K562 (cell line): ENCODE data around the gene LRRC51. TPM values are rescaled to one million over a fixed set of nuclear protein-coding genes. Genes with fewer than 3 reads are reported as not detected.

Experiments used
- BDP1 ChIP-seq: IDR thresholded peaks from 3 replicates; pipeline ENCODE4 v1.6.1; 2011; ENCODE audit not compliant: insufficient read length, insufficient read depth
- CHCHD3 ChIP-seq: fragments of 250-450 bp; sonication (Bioruptor Pico); IDR thresholded peaks from 2 replicates; pipeline ENCODE4 v2.1.2; 2022; ENCODE audit warnings: mild to moderate bottlenecking
- DPF2 ChIP-seq: fragments of 450-650 bp; IDR thresholded peaks from 2 replicates; pipeline ENCODE4 v1.6.1; 2016
- EWSR1 ChIP-seq: fragments of 450-650 bp; IDR thresholded peaks from 2 replicates; pipeline ENCODE4 v1.6.1; 2018; ENCODE audit warnings: borderline replicate concordance, mild to moderate bottlenecking, low read depth, moderate library complexity; ENCODE audit not compliant: partially characterized antibody
- KLF6 ChIP-seq: fragments of 250-450 bp; sonication (Bioruptor Pico); IDR thresholded peaks from 2 replicates; pipeline ENCODE4 v1.4.0; 2020; ENCODE audit warnings: mild to moderate bottlenecking, moderate library complexity, borderline replicate concordance
- MTA1 ChIP-seq: fragments of 450-650 bp; IDR thresholded peaks from 2 replicates; pipeline ENCODE4 v1.6.1; 2017; ENCODE audit warnings: borderline replicate concordance
- NBN ChIP-seq: fragments of 450-650 bp; IDR thresholded peaks from 2 replicates; pipeline ENCODE4 v1.6.1; 2016; ENCODE audit warnings: low read depth, mild to moderate bottlenecking
- NFE2L1 ChIP-seq: fragments of 450-650 bp; IDR thresholded peaks from 2 replicates; pipeline ENCODE4 v1.6.1; 2016; ENCODE audit warnings: missing genetic modification characterization, low read depth, mild to moderate bottlenecking, missing compliant biosample characterization, moderate library complexity, borderline replicate concordance
- NR1H2 ChIP-seq: sonication (generic); formaldehyde crosslinking; IDR thresholded peaks from 2 replicates; pipeline ENCODE4 v1.4.0; 2020; ENCODE audit warnings: mild to moderate bottlenecking, missing genetic modification reagents
- NR2C1 ChIP-seq, 2 experiments: fragments of 450-650 bp; IDR thresholded peaks; 2 replicates each; pipeline ENCODE4 v1.6.1; 2017; ENCODE audit warnings: mild to moderate bottlenecking in 2 of 2, antibody characterized with exemption in 1 of 2, inconsistent platforms in 1 of 2, missing compliant biosample characterization in 1 of 2, missing genetic modification characterization in 1 of 2
- POLR2AphosphoS5 ChIP-seq: IDR thresholded peaks from 2 replicates; pipeline ENCODE4 v1.6.1; 2011; ENCODE audit warnings: mild to moderate bottlenecking, low read depth, low read length, moderate library complexity; ENCODE audit not compliant: control insufficient read depth, insufficient read depth
- SMARCB1 ChIP-seq: IDR thresholded peaks from 2 replicates; pipeline ENCODE4 v1.6.1; 2011; ENCODE audit warnings: improper control_type of control experiment, low read depth; ENCODE audit not compliant: insufficient read length
- TCF15 ChIP-seq: fragments of 250-450 bp; sonication (Bioruptor Pico); IDR thresholded peaks from 2 replicates; pipeline ENCODE4 v1.8.0; 2022; ENCODE audit warnings: moderate library complexity, mild to moderate bottlenecking, inconsistent platforms
- ZNF140 ChIP-seq: fragments of 250-450 bp; sonication (Bioruptor Pico); IDR thresholded peaks from 2 replicates; pipeline ENCODE4 v1.8.0; 2021; ENCODE audit warnings: moderate library complexity, mild to moderate bottlenecking, inconsistent platforms
- ZNF274 ChIP-seq: IDR thresholded peaks from 2 replicates; pipeline ENCODE4 v1.6.1; 2011; ENCODE audit warnings: low read depth, mild to moderate bottlenecking, low read length, moderate library complexity, borderline replicate concordance
- ZNF280A ChIP-seq: fragments of 450-650 bp; IDR thresholded peaks from 2 replicates; pipeline ENCODE4 v1.6.1; 2018; ENCODE audit warnings: mild to moderate bottlenecking, low read depth; ENCODE audit not compliant: partially characterized antibody
- ZNF316 ChIP-seq: fragments of 450-650 bp; IDR thresholded peaks from 2 replicates; pipeline ENCODE4 v1.6.1; 2016
- ZNF77 ChIP-seq: fragments of 250-450 bp; sonication (Bioruptor Pico); IDR thresholded peaks from 2 replicates; pipeline ENCODE4 v1.5.0; 2020
- ZNF780A ChIP-seq: fragments of 250-450 bp; sonication (Bioruptor Pico); IDR thresholded peaks from 2 replicates; pipeline ENCODE4 v1.5.0; 2021; ENCODE audit warnings: mild to moderate bottlenecking
- polyA plus RNA-seq, 8 experiments: library from polyadenylated mRNA; depleted of rRNA in 4 of 8; stranded (reverse) in 5 of 8; unstranded in 3 of 8; fragments of >200 nt; fragmentation: Nextera tagmentation in 2 of 8; fragmentation: Illumina TruSeq in 1 of 8; extraction: Ambion mirVana in 2 of 8; extraction: Trizol in 1 of 8; gene quantifications; 2 replicates each; pipeline versions ENCODE4 v1.2.1 to v1.2.3, GENCODE V29; 2011 to 2014; ENCODE audit warnings: inconsistent platforms in 1 of 8, missing spikeins in 1 of 8
- total RNA-seq, 7 experiments: library from RNA; depleted of rRNA in 6 of 7; stranded (reverse); fragments of >200 nt in 6 of 7; fragmentation: Illumina TruSeq in 2 of 7; extraction: Trizol in 2 of 7; gene quantifications; 2 replicates each; pipeline versions ENCODE4 v1.2.1 to v1.2.3, GENCODE V29; 2011 to 2021; ENCODE audit warnings: low replicate concordance in 1 of 7
- TF ChIP-seq, protein P1 (sequence below): fragments of 450-650 bp; IDR thresholded peaks from one replicate; pipeline ENCODE4 v1.6.1; 2018; ENCODE audit warnings: mild to moderate bottlenecking, moderate library complexity; ENCODE audit not compliant: partially characterized antibody
- TF ChIP-seq, protein P2 (sequence below): fragments of 150-350 bp; IDR thresholded peaks from 2 replicates; pipeline ENCODE4 v1.6.1; 2014; ENCODE audit warnings: low read depth, mild to moderate bottlenecking, low read length, borderline replicate concordance

Gene LRRC51
- total and polyA plus RNA-seq, 9 of the 15 experiments (the other 6 are each of a cell fraction or from before 2014, with no cell fraction given), result 4.7 to 10.6 (median 5.6) TPM

- no peak for TF ChIP-seq ZNF280A
- TF ChIP-seq ZNF77 (CRISPR knock-in tag), result no peak
- no peak for TF ChIP-seq TCF15
- TF ChIP-seq NBN, result peak; percentile 14; the same call in 1 of the 2 replicates
- peak; percentile 74; the same call in 1 of the 2 replicates for TF ChIP-seq POLR2AphosphoS5
- TF ChIP-seq NR2C1 (IDR thresholded peaks at IDR 0.05), result peak; percentile 76
- 0 out of 2 replicates have a peak, but pooled peaks have one; percentile 39 for TF ChIP-seq NR2C1 (tag; IDR thresholded peaks at IDR 0.05)
- TF ChIP-seq MTA1, result peak; percentile 49; the same call in 1 of the 2 replicates
- TF ChIP-seq NR1H2 (CRISPR knock-in tag), result no peak
- no peak for TF ChIP-seq ZNF140 (CRISPR knock-in tag)
- TF ChIP-seq ZNF780A, result 0 out of 2 replicates have a peak, but pooled peaks have one; percentile 19
- TF ChIP-seq KLF6 (CRISPR knock-in tag), result peak; percentile 89; the same call in 1 of the 2 replicates
- no peak for TF ChIP-seq CHCHD3
- TF ChIP-seq, protein P1, sequence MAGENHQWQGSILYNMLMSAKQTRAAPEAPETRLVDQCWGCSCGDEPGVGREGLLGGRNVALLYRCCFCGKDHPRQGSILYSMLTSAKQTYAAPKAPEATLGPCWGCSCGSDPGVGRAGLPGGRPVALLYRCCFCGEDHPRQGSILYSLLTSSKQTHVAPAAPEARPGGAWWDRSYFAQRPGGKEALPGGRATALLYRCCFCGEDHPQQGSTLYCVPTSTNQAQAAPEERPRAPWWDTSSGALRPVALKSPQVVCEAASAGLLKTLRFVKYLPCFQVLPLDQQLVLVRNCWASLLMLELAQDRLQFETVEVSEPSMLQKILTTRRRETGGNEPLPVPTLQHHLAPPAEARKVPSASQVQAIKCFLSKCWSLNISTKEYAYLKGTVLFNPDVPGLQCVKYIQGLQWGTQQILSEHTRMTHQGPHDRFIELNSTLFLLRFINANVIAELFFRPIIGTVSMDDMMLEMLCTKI, result no peak
- TF ChIP-seq SMARCB1, result no peak
- no peak for TF ChIP-seq NFE2L1 (tag)
- no peak for TF ChIP-seq EWSR1
- no peak for TF ChIP-seq ZNF274
- no peak for TF ChIP-seq BDP1
- TF ChIP-seq ZNF316, result no peak
- TF ChIP-seq, protein P2, sequence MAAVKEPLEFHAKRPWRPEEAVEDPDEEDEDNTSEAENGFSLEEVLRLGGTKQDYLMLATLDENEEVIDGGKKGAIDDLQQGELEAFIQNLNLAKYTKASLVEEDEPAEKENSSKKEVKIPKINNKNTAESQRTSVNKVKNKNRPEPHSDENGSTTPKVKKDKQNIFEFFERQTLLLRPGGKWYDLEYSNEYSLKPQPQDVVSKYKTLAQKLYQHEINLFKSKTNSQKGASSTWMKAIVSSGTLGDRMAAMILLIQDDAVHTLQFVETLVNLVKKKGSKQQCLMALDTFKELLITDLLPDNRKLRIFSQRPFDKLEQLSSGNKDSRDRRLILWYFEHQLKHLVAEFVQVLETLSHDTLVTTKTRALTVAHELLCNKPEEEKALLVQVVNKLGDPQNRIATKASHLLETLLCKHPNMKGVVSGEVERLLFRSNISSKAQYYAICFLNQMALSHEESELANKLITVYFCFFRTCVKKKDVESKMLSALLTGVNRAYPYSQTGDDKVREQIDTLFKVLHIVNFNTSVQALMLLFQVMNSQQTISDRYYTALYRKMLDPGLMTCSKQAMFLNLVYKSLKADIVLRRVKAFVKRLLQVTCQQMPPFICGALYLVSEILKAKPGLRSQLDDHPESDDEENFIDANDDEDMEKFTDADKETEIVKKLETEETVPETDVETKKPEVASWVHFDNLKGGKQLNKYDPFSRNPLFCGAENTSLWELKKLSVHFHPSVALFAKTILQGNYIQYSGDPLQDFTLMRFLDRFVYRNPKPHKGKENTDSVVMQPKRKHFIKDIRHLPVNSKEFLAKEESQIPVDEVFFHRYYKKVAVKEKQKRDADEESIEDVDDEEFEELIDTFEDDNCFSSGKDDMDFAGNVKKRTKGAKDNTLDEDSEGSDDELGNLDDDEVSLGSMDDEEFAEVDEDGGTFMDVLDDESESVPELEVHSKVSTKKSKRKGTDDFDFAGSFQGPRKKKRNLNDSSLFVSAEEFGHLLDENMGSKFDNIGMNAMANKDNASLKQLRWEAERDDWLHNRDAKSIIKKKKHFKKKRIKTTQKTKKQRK, result no peak
- TF ChIP-seq DPF2, result no peak
These were observed 22.5 kb downstream of the LRRC51 start, which contains the start of gene LAMTOR1 (continued) for GRCh38 chr11:72102946-72103753.
